GM18526 (cell line): ENCODE results near the gene FFAR3.

Experiments
- POLR2A ChIP-seq: IDR thresholded peaks from 3 replicates; pipeline ENCODE4 v1.6.1; 2011; ENCODE audit not compliant: insufficient read length; ENCODE audit errors: extremely low read depth

Gene FFAR3

DNA sequence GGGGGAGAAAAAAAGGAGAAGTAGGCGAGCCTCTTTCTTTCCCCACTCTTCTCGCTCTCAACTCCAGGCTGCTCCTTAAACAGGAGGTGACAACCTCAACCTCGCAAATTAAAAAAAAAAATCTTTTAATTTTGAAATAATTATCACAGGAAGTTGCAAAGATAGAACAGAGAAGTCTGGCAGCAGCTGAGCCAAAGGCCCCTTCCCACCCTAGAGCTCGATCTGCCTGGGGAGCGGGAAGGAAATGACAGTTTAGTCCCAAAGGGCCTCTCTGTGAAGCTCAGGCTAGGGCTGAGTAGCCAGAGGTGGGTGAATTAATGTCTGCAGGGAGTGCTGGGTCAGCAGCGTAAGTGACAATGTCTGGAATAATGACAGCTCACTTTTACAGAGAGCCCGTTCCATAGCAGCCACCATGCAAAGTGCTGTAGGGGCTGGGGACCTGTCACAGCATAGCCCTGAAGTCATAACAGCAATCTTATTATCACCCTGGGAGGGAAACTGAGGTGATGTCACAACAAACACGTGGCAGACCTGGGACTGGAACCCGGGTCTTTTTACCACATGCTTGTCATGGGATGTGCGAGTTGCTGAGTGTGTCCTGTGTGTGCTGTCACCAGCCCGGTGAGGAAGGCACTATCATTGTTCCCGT is 38.1 kb upstream of the FFAR3 start:
- TF ChIP-seq POLR2A, result no peak

DNA sequence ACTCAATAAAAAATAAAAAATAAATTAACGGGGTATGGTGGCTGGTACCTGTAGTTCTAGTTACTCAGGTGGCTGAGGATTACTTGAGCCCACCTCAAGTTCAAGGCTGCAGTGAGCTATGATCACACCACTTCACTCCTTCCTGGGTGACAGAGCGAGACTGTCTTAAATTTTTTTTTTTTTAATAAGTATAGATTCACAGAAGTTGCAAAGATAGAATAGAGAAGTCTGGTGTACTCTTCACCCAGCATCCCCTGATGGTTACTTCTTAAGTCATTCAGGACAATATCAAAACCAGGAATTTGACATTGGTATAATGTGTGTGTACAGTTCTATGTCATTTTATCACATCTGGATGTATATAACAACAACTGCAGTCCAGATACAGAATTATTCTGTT is 37.0 kb upstream of the FFAR3 start:
- TF ChIP-seq POLR2A, result no peak

- no peak for TF ChIP-seq POLR2A
These were observed 36.2 kb upstream of the FFAR3 start for GRCh38 chr19:35322014-35322413.

GRCh38 chr19:35327642-35328041 is 30.6 kb upstream of the FFAR3 start:
- TF ChIP-seq POLR2A, result no peak

DNA sequence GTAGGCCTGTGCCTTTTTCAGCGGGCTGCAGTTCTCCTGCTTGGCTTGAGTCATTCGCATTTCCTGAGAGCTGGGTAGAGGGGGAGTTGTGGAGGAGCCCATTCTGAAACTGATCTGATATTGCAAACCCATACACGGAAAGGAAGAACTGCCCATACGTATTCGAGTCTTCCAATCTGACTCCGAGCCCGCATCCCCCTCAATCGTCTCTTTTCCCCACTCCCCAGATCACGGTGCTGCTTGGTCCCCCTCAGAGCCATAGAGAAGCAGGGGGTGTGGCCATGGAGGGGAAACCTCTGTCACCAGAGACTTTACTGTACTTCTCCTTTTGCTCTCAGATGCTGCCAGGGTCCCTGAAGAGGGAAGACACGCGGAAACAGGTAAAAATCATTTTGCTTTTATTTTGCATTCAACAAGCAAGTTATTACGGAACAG is 29.4 kb upstream of the FFAR3 start, which contains the start of gene CD22:
Gene CD22 (plus strand): TSS at position 337 of the 435 bp plus-strand sequence. CDS start 2,854 bp downstream, outside the sequence.
- peak; percentile 76 for TF ChIP-seq POLR2A

- no peak for TF ChIP-seq POLR2A
These were observed 28.9 kb upstream of the FFAR3 start for GRCh38 chr19:35329323-35329722.

DNA sequence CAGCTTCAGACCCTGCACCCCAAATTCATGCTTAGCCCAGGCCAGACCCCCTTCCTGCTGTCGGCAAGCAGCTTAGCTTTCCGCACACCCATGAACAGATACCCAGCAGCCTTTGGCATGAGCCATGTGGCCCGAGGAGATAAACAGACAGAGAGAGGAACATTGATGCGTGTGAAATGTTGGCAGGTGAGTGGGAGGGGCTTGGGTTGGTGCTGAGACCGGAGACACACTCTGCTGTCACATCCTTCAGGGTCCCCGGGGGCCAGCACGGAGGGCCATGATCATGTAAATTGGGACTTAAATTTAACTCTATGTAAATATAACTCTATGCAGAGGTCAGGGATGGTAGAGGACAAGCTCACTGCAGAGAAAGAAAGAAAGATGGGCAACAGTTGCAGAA is 27.8 kb upstream of the FFAR3 start:
- peak; percentile 58 for TF ChIP-seq POLR2A

- TF ChIP-seq POLR2A, result peak; percentile 30
These were observed 26.6 kb upstream of the FFAR3 start for GRCh38 chr19:35331551-35332214.

DNA sequence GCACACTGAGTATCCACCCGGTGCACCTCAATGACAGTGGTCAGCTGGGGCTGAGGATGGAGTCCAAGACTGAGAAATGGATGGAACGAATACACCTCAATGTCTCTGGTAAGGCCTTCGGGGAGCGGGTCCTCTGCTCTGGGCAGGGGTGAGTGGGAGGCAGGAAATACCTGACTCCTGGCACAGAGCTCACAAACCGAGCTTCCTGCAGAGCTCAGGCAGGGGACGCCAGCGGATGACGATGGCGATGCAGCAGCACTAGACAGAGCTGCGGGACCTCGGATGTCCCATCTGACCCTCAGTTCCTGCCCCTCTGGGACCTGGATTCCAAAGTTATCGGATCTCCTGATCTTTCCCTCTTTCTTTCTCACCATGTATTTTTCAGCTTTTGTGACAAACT is 25.4 kb upstream of the FFAR3 start:
- TF ChIP-seq POLR2A, result peak; percentile 47

DNA sequence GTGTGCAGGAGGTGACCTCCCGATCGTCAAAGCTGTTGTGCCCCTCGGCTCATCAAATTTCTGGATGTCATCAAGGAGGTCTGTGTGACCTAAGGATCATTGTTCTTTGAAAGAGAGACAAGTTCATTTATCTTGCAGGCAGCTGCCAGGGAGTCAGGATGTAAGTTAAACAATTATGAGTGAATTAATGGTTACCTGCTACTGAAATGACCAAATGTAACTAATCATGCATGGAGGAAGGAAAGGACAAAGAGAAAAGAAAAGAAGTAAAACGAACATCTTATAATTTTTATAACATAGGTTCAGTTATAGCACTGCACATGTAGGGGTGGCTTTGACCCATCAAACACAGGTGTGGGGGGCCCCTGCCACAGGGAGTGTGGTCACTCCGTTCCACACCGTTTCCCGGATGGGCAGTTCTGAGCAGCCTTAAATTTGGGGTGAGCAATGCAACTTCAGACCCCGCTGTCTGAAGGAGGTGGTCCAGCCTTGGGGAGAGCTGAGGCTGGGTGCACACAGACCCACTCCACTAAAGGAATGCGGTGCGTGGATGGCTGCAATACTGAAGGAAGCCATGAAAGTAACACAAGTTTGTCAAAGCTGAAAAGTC is 24.0 kb upstream of the FFAR3 start:
- peak; percentile 29 for TF ChIP-seq POLR2A

DNA sequence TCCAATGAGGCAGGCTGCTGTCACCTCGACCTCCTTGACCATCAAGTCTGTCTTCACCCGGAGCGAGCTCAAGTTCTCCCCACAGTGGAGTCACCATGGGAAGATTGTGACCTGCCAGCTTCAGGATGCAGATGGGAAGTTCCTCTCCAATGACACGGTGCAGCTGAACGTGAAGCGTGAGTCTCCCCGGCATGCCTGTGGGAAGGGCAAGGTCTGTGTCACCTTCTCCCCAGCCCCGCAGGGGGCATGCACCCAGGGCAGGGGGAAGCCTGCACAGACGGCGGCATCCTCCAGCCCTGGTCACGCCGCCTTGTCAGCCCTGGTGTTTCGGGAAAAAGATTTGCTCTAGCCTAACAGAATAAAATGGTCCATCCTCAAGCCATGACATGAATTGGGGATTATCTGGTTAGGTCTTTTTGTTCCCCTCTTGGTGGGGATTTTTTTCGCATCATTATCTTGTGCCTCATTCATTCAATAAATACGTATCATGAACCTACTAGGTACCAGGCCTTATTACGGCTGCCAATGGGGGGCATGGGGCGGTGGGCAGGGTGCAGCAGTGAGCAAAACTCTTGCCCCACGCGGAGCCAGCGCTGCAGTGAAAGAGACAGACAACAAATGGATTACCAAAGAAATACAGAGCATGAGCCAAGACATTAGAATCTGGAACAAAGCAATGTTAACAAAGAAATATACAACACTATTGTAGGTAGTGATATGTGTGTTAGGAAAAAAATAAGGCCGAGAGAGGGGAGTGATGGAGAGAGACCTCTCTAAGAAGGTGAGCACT is 21.9 kb upstream of the FFAR3 start:
- no peak for TF ChIP-seq POLR2A

- TF ChIP-seq POLR2A, result no peak
These were observed 20.9 kb upstream of the FFAR3 start for GRCh38 chr19:35337097-35337983.

DNA sequence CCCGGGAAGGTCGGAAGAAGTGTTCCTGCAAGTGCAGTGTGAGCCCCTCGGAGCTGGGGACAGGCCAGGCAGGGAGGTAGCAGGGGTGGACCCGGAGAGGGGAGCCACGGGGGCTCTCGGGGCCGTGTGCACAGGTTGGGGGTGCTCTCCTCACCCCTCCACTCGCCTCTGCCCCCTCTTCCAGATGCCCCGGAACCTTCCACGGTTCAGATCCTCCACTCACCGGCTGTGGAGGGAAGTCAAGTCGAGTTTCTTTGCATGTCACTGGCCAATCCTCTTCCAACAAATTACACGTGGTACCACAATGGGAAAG is 20.3 kb upstream of the FFAR3 start:
- TF ChIP-seq POLR2A, result no peak

DNA sequence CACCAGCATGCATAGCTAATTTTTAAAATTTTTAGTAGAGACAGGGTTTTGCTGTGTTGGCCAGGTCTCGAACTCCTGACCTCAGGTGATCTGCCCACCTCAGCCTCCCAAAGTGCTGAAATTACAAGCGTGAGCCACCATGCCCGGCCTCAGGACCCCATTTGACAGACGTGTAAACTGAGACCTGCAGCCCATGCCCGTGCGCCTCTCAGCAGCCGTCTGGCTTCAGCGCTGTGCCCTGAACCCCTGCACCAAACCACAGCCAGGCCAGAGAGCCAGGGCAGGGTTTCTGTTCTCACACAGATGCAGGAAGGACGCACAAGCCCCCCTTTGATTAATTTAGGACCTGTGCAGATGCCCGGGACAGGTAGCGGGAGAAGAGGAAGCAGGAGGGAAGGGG is 17.8 kb upstream of the FFAR3 start:
- TF ChIP-seq POLR2A, result no peak

DNA sequence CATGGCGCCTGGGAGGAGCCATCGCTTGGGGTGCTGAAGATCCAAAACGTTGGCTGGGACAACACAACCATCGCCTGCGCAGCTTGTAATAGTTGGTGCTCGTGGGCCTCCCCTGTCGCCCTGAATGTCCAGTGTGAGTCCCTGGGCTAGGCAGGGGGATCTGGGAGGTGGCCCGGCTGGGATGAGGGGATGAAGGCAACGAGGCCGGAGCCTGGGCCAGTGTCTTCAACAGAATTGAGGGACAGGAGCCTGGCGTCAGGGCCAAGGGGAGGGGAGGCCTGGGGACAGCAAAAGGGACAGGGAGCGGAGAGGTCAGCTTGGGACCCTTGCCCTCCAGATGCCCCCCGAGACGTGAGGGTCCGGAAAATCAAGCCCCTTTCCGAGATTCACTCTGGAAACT is 17.3 kb upstream of the FFAR3 start:
- TF ChIP-seq POLR2A, result no peak
